ENCODE measurements around the gene NCR1. TPM values are rescaled to one million over a fixed set of nuclear protein-coding genes. Genes with fewer than 3 reads are reported as not detected.
"Not testable (repeated sequence)": the region's sequence is repeated elsewhere in the genome, so short reads cannot be mapped to it uniquely, and the experiment has no call there.

The NCR1 gene
- total RNA-seq, 1 donor from 2014 or later: not detected

GRCh38 chr19:54949412-54949811, 43.5 kb downstream of the NCR1 start:
- no peak overlapping the region for H3K4me3 ChIP-seq (ENCODE audit: low read depth, low read length)
- no peak for DNase-seq (ENCODE audit: low read depth)
- no peak for TF ChIP-seq CTCF (conservative IDR thresholded peaks at IDR 0.05; ENCODE audit: low read depth, low read length)

GRCh38 chr19:54950580-54950979, 44.6 kb downstream of the NCR1 start:
- not testable (repeated sequence) for DNase-seq (ENCODE audit: low read depth); H3K4me3 ChIP-seq (ENCODE audit: low read depth, low read length)

- no peak for DNase-seq (ENCODE audit: low read depth)
- H3K4me3 ChIP-seq (ENCODE audit: low read depth, low read length): no peak overlapping the region
- TF ChIP-seq CTCF (conservative IDR thresholded peaks at IDR 0.05; ENCODE audit: low read depth, low read length): no peak
Observed at GRCh38 chr19:54952591-54953344, 46.8 kb downstream of the NCR1 start.

GRCh38 chr19:54953345-54953713, 47.4 kb downstream of the NCR1 start:
- not testable (repeated sequence) for H3K4me3 ChIP-seq (ENCODE audit: low read depth, low read length); DNase-seq (ENCODE audit: low read depth)

- DNase-seq (ENCODE audit: low read depth): no peak
Observed at GRCh38 chr19:54955376-54955775, 49.4 kb downstream of the NCR1 start.

GRCh38 chr19:54959840-54960239, 53.9 kb downstream of the NCR1 start:
- no peak for DNase-seq (ENCODE audit: low read depth)
- no peak overlapping the region for H3K4me3 ChIP-seq (ENCODE audit: low read depth, low read length)
- no peak for TF ChIP-seq CTCF (conservative IDR thresholded peaks at IDR 0.05; ENCODE audit: low read depth, low read length)

More at GRCh38 chr19:54955376-54955775, 49.4 kb downstream of the NCR1 start:
- TF ChIP-seq CTCF (conservative IDR thresholded peaks at IDR 0.05; ENCODE audit: low read depth, low read length): no peak
- no peak overlapping the region for H3K4me3 ChIP-seq (ENCODE audit: low read depth, low read length)

Other genes starting within 250 kb of the NCR1 start
- gene LILRB4, start 243.2 kb upstream of the NCR1 start, total RNA-seq: not detected in 2 replicates
- not detected in 2 replicates for gene KIR3DL3, start 181.7 kb upstream of the NCR1 start, total RNA-seq
- not detected in 2 replicates for gene KIR2DL3, start 167.6 kb upstream of the NCR1 start, total RNA-seq
- not detected in 2 replicates for gene KIR2DL1, start 136.4 kb upstream of the NCR1 start, total RNA-seq
- gene KIR2DL4, start 102.5 kb upstream of the NCR1 start, total RNA-seq: not detected in 2 replicates
- not detected in 2 replicates for gene KIR3DL1, start 89.7 kb upstream of the NCR1 start, total RNA-seq
- not detected in 2 replicates for gene KIR2DS4, start 73.5 kb upstream of the NCR1 start, total RNA-seq
- gene KIR3DL2, start 55.7 kb upstream of the NCR1 start, total RNA-seq: not detected in 2 replicates
- not detected in 2 replicates for gene FCAR, start 31.9 kb upstream of the NCR1 start, total RNA-seq
- gene NLRP7, start 41.4 kb downstream of the NCR1 start, total RNA-seq: not detected in 2 replicates
- 12.4 and 28.3 TPM in 2 replicates for gene NLRP2, start 60.2 kb downstream of the NCR1 start, total RNA-seq
- gene GP6, start 132.1 kb downstream of the NCR1 start, total RNA-seq: not detected in 2 replicates
- 13.8 and 21.1 TPM in 2 replicates for gene RDH13, start 157.0 kb downstream of the NCR1 start, total RNA-seq
- 17.3 and 33.8 TPM in 2 replicates for gene EPS8L1, start 169.7 kb downstream of the NCR1 start, total RNA-seq
- 53.8 and 68.7 TPM in 2 replicates for gene PPP1R12C, start 211.5 kb downstream of the NCR1 start, total RNA-seq
- 1.8 and 24.4 TPM in 2 replicates for gene TNNT1, start 243.1 kb downstream of the NCR1 start, total RNA-seq

Data from epithelial cell of proximal tubule (primary cell).